ENCODE measurements around the gene GLRX. TPM values are rescaled to one million over a fixed set of nuclear protein-coding genes. Genes with fewer than 3 reads are reported as not detected.
A peak's percentile ranks its signal among the peaks of the same experiment; 100 is the strongest.

GLRX gene
- total and polyA plus RNA-seq, 2 of the 13 experiments (the other 11 are each of a cell fraction or from before 2014, with no cell fraction given) = 63.8 to 499 TPM

DNA sequence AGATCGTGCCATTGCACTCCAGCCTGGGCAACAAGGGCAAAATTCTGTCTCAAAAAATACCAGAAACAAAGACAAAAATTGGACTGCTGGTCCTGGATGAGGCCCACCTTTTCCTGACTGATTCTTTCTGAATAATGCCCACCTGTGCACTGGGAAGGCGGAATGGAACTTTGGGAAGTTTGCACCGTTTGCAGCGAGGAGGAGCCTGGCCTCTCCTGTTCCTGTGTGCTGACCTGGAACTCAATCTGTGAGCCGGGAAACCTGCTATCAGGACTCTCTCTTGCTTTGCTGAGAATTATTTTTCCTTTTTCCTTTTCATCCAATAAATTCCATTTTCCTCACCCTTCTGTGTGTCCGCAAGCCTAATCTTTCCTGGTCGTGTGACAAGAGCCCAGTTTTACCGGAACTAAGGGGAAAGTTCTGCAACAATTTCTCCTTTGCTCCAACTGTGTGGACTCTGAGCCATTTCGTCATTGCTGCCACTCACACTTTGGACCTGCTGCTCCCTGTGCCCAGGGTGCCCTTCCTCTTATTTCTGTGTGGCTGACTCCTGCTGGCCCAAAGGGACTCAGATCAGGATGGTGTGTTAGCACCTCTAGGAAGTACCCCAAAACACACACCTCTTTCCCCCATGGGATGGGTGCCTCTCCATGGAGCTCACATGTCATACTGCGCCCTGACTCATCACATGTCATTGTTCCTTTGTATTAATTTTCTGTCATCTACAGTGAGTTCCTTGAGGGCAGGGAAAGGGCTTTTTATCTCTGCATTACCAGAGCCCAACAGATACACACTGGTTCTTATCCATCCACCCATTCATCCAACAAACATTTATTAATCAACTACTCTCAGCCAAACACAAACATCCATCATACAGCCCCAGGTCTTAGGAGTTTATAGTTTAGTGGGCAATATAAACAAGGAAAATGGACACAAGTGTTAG, 4.7 kb upstream of the GLRX start (continued):
- TF ChIP-seq ZNF597 (CRISPR knock-in tag; IDR thresholded peaks at IDR 0.05) (no peak), ZNF256 (CRISPR knock-in tag; conservative IDR thresholded peaks at IDR 0.05) (no peak), MED13 (CRISPR knock-in tag; IDR thresholded peaks at IDR 0.05) (no peak), XRCC5 (optimal IDR thresholded peaks at IDR 0.05; ENCODE audit: low read length) (peak; percentile 22), HMG20A (CRISPR knock-in tag; IDR thresholded peaks at IDR 0.05; ENCODE audit: borderline replicate concordance) (peak; percentile 91), ZNF331 (CRISPR knock-in tag; IDR thresholded peaks at IDR 0.05) (peak; percentile 89), ATF7-NPFF (CRISPR knock-in tag; IDR thresholded peaks at IDR 0.05; ENCODE audit: low read depth) (no peak), KDM3A (CRISPR knock-in tag; IDR thresholded peaks at IDR 0.05; ENCODE audit: low read depth) (peak; percentile 52; the same call in 1 of the 2 replicates), RARA (CRISPR knock-in tag; IDR thresholded peaks at IDR 0.05) (peak; percentile 75), ZMYM3 (CRISPR knock-in tag; IDR thresholded peaks at IDR 0.05) (peak; percentile 81), TEF (CRISPR knock-in tag; IDR thresholded peaks at IDR 0.05) (0 out of 2 replicates have a peak, but pooled peaks have one; percentile 51), JDP2 (CRISPR knock-in tag; IDR thresholded peaks at IDR 0.05; ENCODE audit: borderline replicate concordance) (no peak), TCF12 (IDR thresholded peaks at IDR 0.05) (no peak), TCF12 (CRISPR knock-in tag; IDR thresholded peaks at IDR 0.05) (no peak), GATAD1 (CRISPR knock-in tag; IDR thresholded peaks at IDR 0.05) (peak; percentile 75), ZNF703 (CRISPR knock-in tag; IDR thresholded peaks at IDR 0.05; ENCODE audit: borderline replicate concordance) (no peak), ZFP36 (IDR thresholded peaks at IDR 0.05; ENCODE audit: borderline replicate concordance, low read depth, low read length, partially characterized antibody) (no peak), ZNF160 (CRISPR knock-in tag; IDR thresholded peaks at IDR 0.05) (no peak), TSC22D2 (CRISPR knock-in tag; IDR thresholded peaks at IDR 0.05; ENCODE audit: borderline replicate concordance) (no peak), ZNF530 (CRISPR knock-in tag; IDR thresholded peaks at IDR 0.05; ENCODE audit: low read depth) (no peak), MLLT10 (CRISPR knock-in tag; IDR thresholded peaks at IDR 0.05) (no peak), FOXC1 (CRISPR knock-in tag; IDR thresholded peaks at IDR 0.05; ENCODE audit: borderline replicate concordance) (no peak), ZFP37 (CRISPR knock-in tag; IDR thresholded peaks at IDR 0.05; ENCODE audit: borderline replicate concordance) (0 out of 2 replicates have a peak, but pooled peaks have one; percentile 74), ZNF839 (CRISPR knock-in tag; IDR thresholded peaks at IDR 0.05; ENCODE audit: borderline replicate concordance) (no peak), HOXA9 (CRISPR knock-in tag; IDR thresholded peaks at IDR 0.05; ENCODE audit: borderline replicate concordance) (no peak), SCMH1 (CRISPR knock-in tag; IDR thresholded peaks at IDR 0.05; ENCODE audit: borderline replicate concordance) (no peak)
- TF ChIP-seq, protein P1, sequence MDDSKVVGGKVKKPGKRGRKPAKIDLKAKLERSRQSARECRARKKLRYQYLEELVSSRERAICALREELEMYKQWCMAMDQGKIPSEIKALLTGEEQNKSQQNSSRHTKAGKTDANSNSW (CRISPR knock-in tag; IDR thresholded peaks at IDR 0.05; ENCODE audit: borderline replicate concordance) = no peak
- TF ChIP-seq, protein P2, sequence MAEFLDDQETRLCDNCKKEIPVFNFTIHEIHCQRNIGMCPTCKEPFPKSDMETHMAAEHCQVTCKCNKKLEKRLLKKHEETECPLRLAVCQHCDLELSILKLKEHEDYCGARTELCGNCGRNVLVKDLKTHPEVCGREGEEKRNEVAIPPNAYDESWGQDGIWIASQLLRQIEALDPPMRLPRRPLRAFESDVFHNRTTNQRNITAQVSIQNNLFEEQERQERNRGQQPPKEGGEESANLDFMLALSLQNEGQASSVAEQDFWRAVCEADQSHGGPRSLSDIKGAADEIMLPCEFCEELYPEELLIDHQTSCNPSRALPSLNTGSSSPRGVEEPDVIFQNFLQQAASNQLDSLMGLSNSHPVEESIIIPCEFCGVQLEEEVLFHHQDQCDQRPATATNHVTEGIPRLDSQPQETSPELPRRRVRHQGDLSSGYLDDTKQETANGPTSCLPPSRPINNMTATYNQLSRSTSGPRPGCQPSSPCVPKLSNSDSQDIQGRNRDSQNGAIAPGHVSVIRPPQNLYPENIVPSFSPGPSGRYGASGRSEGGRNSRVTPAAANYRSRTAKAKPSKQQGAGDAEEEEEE (CRISPR knock-in tag; IDR thresholded peaks at IDR 0.05; ENCODE audit: borderline replicate concordance) = no peak

Data from HepG2 (cell line).